B cell (primary cell): ENCODE data around the gene PSMC6. TPM values are rescaled to one million over a fixed set of nuclear protein-coding genes. Genes with fewer than 3 reads are reported as not detected.

ENCODE experiments used
- ATAC-seq: fragments of 200-7000 bp; cut with Tn5 transposase; one replicate; pipeline ENCODE4 v1.10.0; 2021; ENCODE audit warnings: low read depth, mild to moderate bottlenecking, moderate number of reproducible peaks, moderate library complexity
- CTCF ChIA-PET: fragments of 350-600 bp; sonication (Branson Sonifier 250); formaldehyde crosslinking; loops from one replicate; lab custom pipeline; 2021; ENCODE audit warnings: antibody characterized with exemption, inconsistent platforms; lab: Charles Lee
- POLR2A ChIA-PET: fragments of 350-600 bp; sonication (Branson Sonifier 250); formaldehyde crosslinking; loops from one replicate; lab custom pipeline; 2021; ENCODE audit warnings: antibody characterized with exemption; lab: Charles Lee
- DNase-seq: peaks from one replicate; pipeline ENCODE4 v3.0.0; 2013
- H2AFZ ChIP-seq: 2 replicates; pipeline ENCODE4 v1.6.1; 2012; ENCODE audit warnings: mild to moderate bottlenecking, low read depth, low read length; ENCODE audit not compliant: insufficient read depth, poor library complexity, severe bottlenecking
- H3K27ac ChIP-seq, 2 donors: 1 replicate in 1 of 2; 2 replicates in 1 of 2; pipeline ENCODE4 v1.5.1; 2012 to 2013; ENCODE audit warnings: low read length in 2 of 2, mild to moderate bottlenecking in 2 of 2, moderate library complexity in 1 of 2
- H3K27me3 ChIP-seq, 4 experiments: fragments of 200-600 bp in 1 of 4; sonication (generic) in 1 of 4; replicated peaks in 1 of 4; 1 replicate in 2 of 4; 2 replicates in 2 of 4; pipeline versions ENCODE4 v1.6.1 to v1.7.0; 2013 to 2016; ENCODE audit warnings: low read length in 3 of 4, mild to moderate bottlenecking in 2 of 4, mixed read lengths in 1 of 4, moderate library complexity in 1 of 4; ENCODE audit not compliant: insufficient read depth in 4 of 4, control insufficient read depth in 3 of 4; ENCODE audit errors: control extremely low read depth in 1 of 4
- H3K36me3 ChIP-seq, 2 experiments: replicated peaks in 1 of 2; 1 replicate in 1 of 2; 2 replicates in 1 of 2; pipeline versions ENCODE4 v1.6.1 to v1.7.1; 2013; ENCODE audit warnings: low read length in 1 of 2; ENCODE audit not compliant: insufficient read depth in 2 of 2, control insufficient read depth in 1 of 2; ENCODE audit errors: control extremely low read depth in 1 of 2, extremely low read depth in 1 of 2
- H3K4me1 ChIP-seq, 2 donors: fragments of 200-600 bp in 1 of 2; sonication (generic) in 1 of 2; 1 replicate in 1 of 2; 2 replicates in 1 of 2; pipeline versions ENCODE4 v1.5.1 to v1.6.1; 2013 to 2017; ENCODE audit warnings: low read length in 2 of 2; ENCODE audit not compliant: control insufficient read depth in 2 of 2, insufficient read depth in 2 of 2
- H3K4me2 ChIP-seq: replicated peaks from 2 replicates; pipeline ENCODE3; 2012; ENCODE audit warnings: mild to moderate bottlenecking, low read depth, low read length; ENCODE audit not compliant: poor library complexity, severe bottlenecking
- H3K4me3 ChIP-seq, 5 experiments: fragments of 200-600 bp in 1 of 5; sonication (generic) in 1 of 5; 1 replicate in 3 of 5; 2 replicates in 2 of 5; pipeline versions ENCODE4 v1.5.1 to v1.7.0; 2011 to 2016; ENCODE audit warnings: low read length in 4 of 5, mild to moderate bottlenecking in 4 of 5, low read depth in 2 of 5, control low read depth in 1 of 5, moderate library complexity in 1 of 5; ENCODE audit not compliant: insufficient read depth in 1 of 5; ENCODE audit errors: control extremely low read depth in 1 of 5, extremely low read depth in 1 of 5
- H3K79me2 ChIP-seq: fragments of 200-600 bp; sonication (generic); one replicate; pipeline ENCODE4 v1.6.0; 2016; ENCODE audit warnings: low read length; ENCODE audit not compliant: control insufficient read depth, insufficient read depth
- H3K9ac ChIP-seq: fragments of 200-600 bp; sonication (generic); 2 replicates; pipeline ENCODE4 v1.6.1; 2017; ENCODE audit warnings: mild to moderate bottlenecking, low read length, moderate library complexity
- H3K9me3 ChIP-seq, 3 donors: one replicate each; pipeline versions ENCODE4 v1.6.1 to v1.7.1; 2013; ENCODE audit warnings: low read length in 2 of 3; ENCODE audit not compliant: control insufficient read depth in 2 of 3, insufficient read depth in 1 of 3; ENCODE audit errors: control extremely low read depth in 1 of 3
- H4K20me1 ChIP-seq: 2 replicates; pipeline ENCODE4 v1.6.0; 2012; ENCODE audit warnings: mild to moderate bottlenecking, low read length; ENCODE audit not compliant: insufficient read depth, control insufficient read depth, poor library complexity, severe bottlenecking
- H3K27ac Mint-ChIP-seq: one replicate; pipeline ENCODE4 v1.8.0; 2021; ENCODE audit warnings: mixed read lengths
- H3K27me3 Mint-ChIP-seq: one replicate; pipeline ENCODE4 v1.8.0; 2021; ENCODE audit warnings: mixed read lengths
- H3K4me1 Mint-ChIP-seq: one replicate; pipeline ENCODE4 v1.8.0; 2021; ENCODE audit warnings: mixed read lengths
- H3K4me3 Mint-ChIP-seq: one replicate; pipeline ENCODE4 v1.8.0; 2021; ENCODE audit warnings: mixed read lengths
- H3K9me3 Mint-ChIP-seq: one replicate; pipeline ENCODE4 v1.8.0; 2022; ENCODE audit warnings: mixed read lengths; ENCODE audit not compliant: insufficient read depth
- CTCF ChIP-seq: fragments of 200-600 bp; IDR thresholded peaks from one replicate; pipeline ENCODE4 v1.8.0; 2022; ENCODE audit warnings: antibody characterized with exemption, mild to moderate bottlenecking
- EZH2 ChIP-seq: IDR thresholded peaks from 2 replicates; pipeline ENCODE4 v1.6.1; 2012; ENCODE audit warnings: borderline replicate concordance, low read depth, mild to moderate bottlenecking, moderate library complexity, low read length; ENCODE audit not compliant: insufficient read depth, poor library complexity, severe bottlenecking
- WGBS: methylation state at CpG from one replicate; pipeline ENCODE4 v1.1.5; 2013; ENCODE audit warnings: missing lambda C conversion rate; ENCODE audit not compliant: insufficient coverage; 5-methylcytosine and 5-hydroxymethylcytosine counted together
- intact Hi-C: fragments of 100-400 bp; cut with micrococcal nuclease; formaldehyde crosslinking; loops from one replicate; pipeline ENCODE4 v1.10.0; 2022
- polyA plus RNA-seq: library from polyadenylated mRNA; depleted of rRNA; stranded (reverse); fragments of >200 nt; gene quantifications from 2 replicates; pipeline ENCODE4 v1.2.3, GENCODE V29; 2012
- total RNA-seq, 2 donors: library from RNA; stranded (reverse); fragments of 120-200 nt in 1 of 2; gene quantifications; 1 replicate in 1 of 2; 2 replicates in 1 of 2; pipeline versions ENCODE4 v1.2.3 to v1.2.4, GENCODE V29; 2013 to 2022

PSMC6 gene
- total and polyA plus RNA-seq, 2 donors (not counting 1 experiment from before 2014, with no cell fraction given), result 35.6 to 75.3 TPM

GRCh38 chr14:52694761-52695480 lies 12.1 kb upstream of the PSMC6 start:
- ChIA-PET POLR2A (interaction anchor here (0.9 to 1.3 kb wide), 3 partner anchors 96 to 458 kb away, joined by 3 read pairs; partner anchors contain the start of genes DDHD1 and TXNDC16), CTCF (interaction anchor here (1.0 kb wide), 1 partner anchor 142 kb away, joined by 3 read pairs; the partner anchor contains the start of genes GPR137C and TXNDC16)
- Histone ChIP-seq H3K4me2 (peak overlapping the region; percentile 89), H2AFZ (peak overlapping the region; percentile 91), H3K79me2 (peaks cover 49% of the 10 kb centered on the region), H3K4me1 (peaks cover 5 to 7% of the 10 kb centered on the region in 2 donors), H3K9ac (peak overlapping the region; percentile 83), H3K27ac (peak overlapping the region; percentile 70 to 87), H4K20me1 (no peaks in the 10 kb centered on the region), H3K27me3 (no peaks in the 10 kb centered on the region), H3K9me3 (no peaks in the 10 kb centered on the region), H3K4me3 (peak overlapping the region; percentile 86 to 94 (median 89)), H3K36me3 (no peaks in the 10 kb centered on the region)
- H3K4me3 Mint-ChIP-seq, result peak overlapping the region; percentile 96
- peak; percentile 77 for DNase-seq
- no peaks in the 10 kb centered on the region for H3K27me3 Mint-ChIP-seq
- TF ChIP-seq EZH2 (no peak), CTCF (no peak)
- H3K27ac Mint-ChIP-seq, result peak overlapping the region; percentile 92
- peaks cover 30% of the 10 kb centered on the region for H3K4me1 Mint-ChIP-seq
- intact Hi-C loops, result loop anchor here (1.0 to 10.0 kb wide), 4 partner anchors 12 to 1600 kb away; partner anchors contain the start of genes GPR137C, PSMC6, STYX and TRIM9
- ATAC-seq, result peak; percentile 39
- H3K9me3 Mint-ChIP-seq, result no peaks in the 10 kb centered on the region
- whole genome bisulfite sequencing, result under 1% methylated on average over 46 of the region's 46 CpGs
